Sigmoid colon (tissue), 3 donors: ENCODE measurements around the gene RFPL3.
"Not testable (repeated sequence)": the region's sequence is repeated elsewhere in the genome, so short reads cannot be mapped to it uniquely, and the experiment has no call there.

Experiments used
- POLR2A ChIP-seq, 2 donors: fragments of 450-650 bp; IDR thresholded peaks; one replicate each; pipeline ENCODE4 v1.6.1; 2016; ENCODE audit warnings: antibody characterized with exemption in 2 of 2, mild to moderate bottlenecking in 2 of 2, moderate library complexity in 2 of 2
- TF ChIP-seq, protein P1 (sequence below), 4 experiments: fragments of 450-650 bp in 3 of 4; fragments of 200-600 bp in 1 of 4; IDR thresholded peaks; one replicate each; pipeline ENCODE4 v1.5.1; 2016 to 2019; ENCODE audit warnings: antibody characterized with exemption in 4 of 4, mild to moderate bottlenecking in 3 of 4, moderate library complexity in 2 of 4

DNA sequence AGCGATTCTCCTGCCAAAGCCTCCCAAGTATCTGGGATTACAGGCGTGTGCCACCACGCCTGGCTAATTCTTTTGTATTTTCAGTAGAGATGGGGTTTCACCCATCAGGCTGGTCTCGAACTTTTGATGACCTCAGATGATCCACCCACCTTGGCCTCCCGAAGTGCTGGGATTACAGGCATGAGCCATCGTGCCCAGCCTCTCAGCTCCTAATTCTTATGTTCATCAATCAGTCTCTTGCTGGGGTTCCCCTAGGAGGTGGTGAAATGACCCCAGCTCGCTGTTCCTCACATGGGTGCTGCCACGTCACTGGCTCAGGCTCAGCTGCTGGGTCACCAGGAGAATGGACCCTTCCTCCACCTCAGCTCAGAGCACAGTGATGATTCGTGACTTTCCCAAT is at the start of gene RFPL3:
- TF ChIP-seq, protein P1, sequence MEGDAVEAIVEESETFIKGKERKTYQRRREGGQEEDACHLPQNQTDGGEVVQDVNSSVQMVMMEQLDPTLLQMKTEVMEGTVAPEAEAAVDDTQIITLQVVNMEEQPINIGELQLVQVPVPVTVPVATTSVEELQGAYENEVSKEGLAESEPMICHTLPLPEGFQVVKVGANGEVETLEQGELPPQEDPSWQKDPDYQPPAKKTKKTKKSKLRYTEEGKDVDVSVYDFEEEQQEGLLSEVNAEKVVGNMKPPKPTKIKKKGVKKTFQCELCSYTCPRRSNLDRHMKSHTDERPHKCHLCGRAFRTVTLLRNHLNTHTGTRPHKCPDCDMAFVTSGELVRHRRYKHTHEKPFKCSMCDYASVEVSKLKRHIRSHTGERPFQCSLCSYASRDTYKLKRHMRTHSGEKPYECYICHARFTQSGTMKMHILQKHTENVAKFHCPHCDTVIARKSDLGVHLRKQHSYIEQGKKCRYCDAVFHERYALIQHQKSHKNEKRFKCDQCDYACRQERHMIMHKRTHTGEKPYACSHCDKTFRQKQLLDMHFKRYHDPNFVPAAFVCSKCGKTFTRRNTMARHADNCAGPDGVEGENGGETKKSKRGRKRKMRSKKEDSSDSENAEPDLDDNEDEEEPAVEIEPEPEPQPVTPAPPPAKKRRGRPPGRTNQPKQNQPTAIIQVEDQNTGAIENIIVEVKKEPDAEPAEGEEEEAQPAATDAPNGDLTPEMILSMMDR (IDR thresholded peaks at IDR 0.05), result not testable (repeated sequence)
- TF ChIP-seq POLR2A (IDR thresholded peaks at IDR 0.05), result not testable (repeated sequence)
